GM12878 (cell line): ENCODE results near the gene CEP126.

Source experiments
- CBX3 ChIP-seq: fragments of 200-600 bp; sonication (generic); IDR thresholded peaks from 2 replicates; pipeline ENCODE4 v1.6.1; 2016; ENCODE audit warnings: low read depth, borderline replicate concordance
- CEBPZ ChIP-seq: fragments of 150-350 bp; IDR thresholded peaks from 2 replicates; pipeline ENCODE4 v1.6.1; 2016; ENCODE audit warnings: low read depth, low read length
- CHD2 ChIP-seq: IDR thresholded peaks from 2 replicates; pipeline ENCODE4 v1.6.1; 2011; ENCODE audit warnings: low read depth, low read length, improper control_type of control experiment, borderline replicate concordance
- DPF2 ChIP-seq: fragments of 450-650 bp; IDR thresholded peaks from 2 replicates; pipeline ENCODE4 v1.6.1; 2017; ENCODE audit warnings: mild to moderate bottlenecking
- EZH2 ChIP-seq: IDR thresholded peaks from 2 replicates; pipeline ENCODE4 v1.6.1; 2012; ENCODE audit warnings: low read depth, mild to moderate bottlenecking, control low read depth, inconsistent platforms, low read length, borderline replicate concordance; ENCODE audit not compliant: control insufficient read depth
- POLR2A ChIP-seq: IDR thresholded peaks from 2 replicates; pipeline ENCODE4 v1.6.1; 2011; ENCODE audit warnings: low read depth, mild to moderate bottlenecking, low read length
- POLR2AphosphoS5 ChIP-seq: IDR thresholded peaks from 2 replicates; pipeline ENCODE4 v1.6.1; 2011; ENCODE audit warnings: mild to moderate bottlenecking, low read length, inconsistent platforms
- TBL1XR1 ChIP-seq: IDR thresholded peaks from 2 replicates; pipeline ENCODE4 v1.6.1; 2012; ENCODE audit warnings: low read depth, low read length, improper control_type of control experiment
- YY1 ChIP-seq: IDR thresholded peaks from 2 replicates; pipeline ENCODE4 v1.6.1; 2011; ENCODE audit warnings: low read depth, mild to moderate bottlenecking, low read length
- ZNF207 ChIP-seq: fragments of 450-650 bp; IDR thresholded peaks from 2 replicates; pipeline ENCODE4 v1.6.1; 2014; ENCODE audit warnings: antibody characterized with exemption, mild to moderate bottlenecking, borderline replicate concordance
- ZNF274 ChIP-seq: IDR thresholded peaks from one replicate; pipeline ENCODE4 v1.8.0; 2011; ENCODE audit not compliant: insufficient read length, insufficient read depth

GRCh38 chr11:101907815-101908214 is 7.0 kb upstream of the CEP126 start:
- TF ChIP-seq YY1 (no peak), TBL1XR1 (no peak), POLR2A (no peak), DPF2 (no peak), EZH2 (no peak), CEBPZ (no peak), ZNF207 (no peak), CHD2 (no peak), ZNF274 (no peak), POLR2AphosphoS5 (no peak), CBX3 (no peak)
